Measurements from ENCODE around the gene NPB. TPM values are rescaled to one million over a fixed set of nuclear protein-coding genes. Genes with fewer than 3 reads are reported as not detected.

Gene NPB
- total and polyA plus RNA-seq, 2 of the 8 experiments (the other 6 are each of a cell fraction or from before 2014, with no cell fraction given), result 1.5 to 2.5 TPM

DNA sequence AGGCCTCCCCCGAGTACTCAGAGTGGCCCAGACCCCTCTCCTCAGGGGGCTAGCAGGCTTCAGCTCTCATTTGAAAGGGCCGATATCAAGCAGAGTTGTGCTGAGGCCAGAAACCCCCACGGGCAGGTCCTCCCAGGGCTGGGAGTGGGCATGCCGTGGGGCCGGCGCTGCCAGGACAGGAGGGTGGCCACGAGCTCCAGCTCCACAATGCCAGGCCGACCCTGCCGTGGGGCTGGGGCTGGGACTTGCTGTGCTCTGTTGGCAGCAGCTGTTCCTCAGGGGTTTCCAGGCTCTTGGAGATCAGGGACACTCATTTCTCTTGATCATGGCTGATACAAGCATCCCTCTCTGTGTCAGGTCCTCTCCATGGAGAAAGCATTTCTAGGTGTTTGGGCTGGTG lies 3.2 kb upstream of the NPB start:
- H3K14ac ChIP-seq (ENCODE audit: insufficient read length), result no peak overlapping the region
- DNase-seq (ENCODE audit: low read depth in 1 of 2, low spot score in 2 of 2), result no peak

More for the DNA sequence above, 3.2 kb upstream of the NPB start:
- no peak overlapping the region for H3K4ac ChIP-seq (replicated peaks; ENCODE audit: insufficient read length, low read depth, low read length)
- H3K79me1 ChIP-seq (ENCODE audit: low read depth, low read length), result peaks cover 3% of the 10 kb centered on the region; the same call in 1 of the 2 replicates
- no peak overlapping the region for H2AFZ ChIP-seq (ENCODE audit: low read length)
- peaks cover 2 to 14% of the 10 kb centered on the region in 2 experiments for H4K20me1 ChIP-seq (replicated peaks in 1 of 2; ENCODE audit: control insufficient read depth in 1 of 2, insufficient read depth in 2 of 2, low read length in 2 of 2)
- H2BK12ac ChIP-seq (ENCODE audit: low read depth, low read length), result no peak overlapping the region
- H4K91ac ChIP-seq (replicated peaks; ENCODE audit: insufficient read length, low read length), result no peak overlapping the region
- no peak overlapping the region for H2BK5ac ChIP-seq (ENCODE audit: low read depth, low read length)
- no peak overlapping the region for H3K18ac ChIP-seq (ENCODE audit: extremely low read depth, low read length)
- WGBS, 2 experiments (ENCODE audit: extremely low coverage in 1 of 2, insufficient coverage in 1 of 2, insufficient read length in 1 of 2, insufficient replicate concordance in 2 of 2, low coverage in 1 of 2, low lambda C conversion rate in 2 of 2, missing lambda C conversion rate in 1 of 2), result 90% methylated on average over 9 of the region's 9 CpGs; no CpG with 5 or more reads in 1 of the 2 experiments
- H3K4me1 ChIP-seq (replicated peaks in 1 of 4; ENCODE audit: control insufficient read depth in 3 of 4, insufficient read depth in 4 of 4, low read length in 3 of 4), result peaks cover 0 to 8% (median 2%) of the 10 kb centered on the region in 4 experiments; a peak in 3 of 7 replicates
- CTCF ChIA-PET (ENCODE audit: partially characterized antibody), result interaction anchor here (0.8 kb wide), 1 partner anchor 29 kb away, joined by 3 read pairs; no protein-coding TSS in a partner anchor
- H3K23me2 ChIP-seq (ENCODE audit: low read depth, low read length), result peaks cover 6% of the 10 kb centered on the region; the same call in 1 of the 2 replicates
- H3K4me2 ChIP-seq (ENCODE audit: insufficient read depth in 1 of 2, low read depth in 2 of 2, low read length in 2 of 2), result no peak overlapping the region
- peaks cover 0 to 22% (median 14%) of the 10 kb centered on the region in 4 experiments; a peak in 5 of 7 replicates for H3K27me3 ChIP-seq (replicated peaks in 1 of 4; ENCODE audit: control insufficient read depth in 3 of 4, extremely low read depth in 1 of 4, insufficient read depth in 3 of 4, low read length in 3 of 4)
- no peak overlapping the region for H4K5ac ChIP-seq (ENCODE audit: insufficient read length, low read depth, low read length)
- no peak overlapping the region for H2BK120ac ChIP-seq (replicated peaks; ENCODE audit: low read depth, low read length)
- H3K79me2 ChIP-seq (ENCODE audit: control insufficient read depth in 1 of 2, insufficient read depth in 2 of 2, low read length in 2 of 2), result no peaks in the 10 kb centered on the region; a peak in 1 of 4 replicates
- no peak overlapping the region for H4K8ac ChIP-seq (ENCODE audit: extremely low read depth, insufficient read depth, low read length)
- peaks cover 3 to 29% (median 17%) of the 10 kb centered on the region in 4 experiments; a peak in 7 of 8 replicates for H3K36me3 ChIP-seq (ENCODE audit: control insufficient read depth in 2 of 4, insufficient read depth in 4 of 4, low read length in 3 of 4)
- no peak overlapping the region for H2BK15ac ChIP-seq (ENCODE audit: low read length)
- FAIRE-seq, result no peak
- H3K27ac ChIP-seq (ENCODE audit: low read depth, low read length), result no peak overlapping the region
- H2AK5ac ChIP-seq (ENCODE audit: low read depth, low read length), result no peak overlapping the region
- no peak overlapping the region for H2BK20ac ChIP-seq (ENCODE audit: low read length)
- no peak overlapping the region for H3K9ac ChIP-seq (replicated peaks in 1 of 4; ENCODE audit: extremely low read depth in 1 of 4, low read depth in 3 of 4, low read length in 3 of 4)
- TF ChIP-seq, protein P1, sequence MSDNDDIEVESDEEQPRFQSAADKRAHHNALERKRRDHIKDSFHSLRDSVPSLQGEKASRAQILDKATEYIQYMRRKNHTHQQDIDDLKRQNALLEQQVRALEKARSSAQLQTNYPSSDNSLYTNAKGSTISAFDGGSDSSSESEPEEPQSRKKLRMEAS (IDR thresholded peaks at IDR 0.05), result no peak
- TF ChIP-seq RBBP5 (IDR thresholded peaks at IDR 0.05; ENCODE audit: borderline replicate concordance, low read depth, low read length) (no peak), SAP30 (IDR thresholded peaks at IDR 0.05; ENCODE audit: insufficient read depth, insufficient replicate concordance, low read length) (no peak), NANOG (IDR thresholded peaks at IDR 0.05; ENCODE audit: insufficient read depth, low read depth, low read length, poor library complexity, severe bottlenecking) (no peak), JUND (IDR thresholded peaks at IDR 0.05; ENCODE audit: low read length) (no peak), CHD2 (IDR thresholded peaks at IDR 0.05; ENCODE audit: low read length) (no peak), KDM5A (IDR thresholded peaks at IDR 0.05; ENCODE audit: low read length) (no peak)
- POLR2A ChIA-PET (ENCODE audit: partially characterized antibody), result interaction anchor here (1.0 to 1.6 kb wide), 4 partner anchors 14 to 32 kb away, joined by 4 to 7 read pairs (median 5); no protein-coding TSS in a partner anchor
- H3K4me3 ChIP-seq (ENCODE audit: extremely low read depth in 1 of 4, insufficient read depth in 2 of 4, low read depth in 3 of 4, low read length in 4 of 4), result no peak overlapping the region
- H3K9me3 ChIP-seq (ENCODE audit: insufficient read depth in 2 of 2, low read depth in 1 of 2, low read length in 1 of 2), result no peaks in the 10 kb centered on the region
- H3K56ac ChIP-seq (replicated peaks; ENCODE audit: insufficient read length, low read depth, low read length), result no peak overlapping the region
- no peak overlapping the region for H3K23ac ChIP-seq (ENCODE audit: insufficient read length)
